Measurements from ENCODE around the gene ZFPL1. TPM values are rescaled to one million over a fixed set of nuclear protein-coding genes. Genes with fewer than 3 reads are reported as not detected.

Gene ZFPL1
- total RNA-seq, 1 donor from 2014 or later, result 46.2 TPM

GRCh38 chr11:65095974-65096806 lies 12.2 kb downstream of the ZFPL1 start, which contains the start of gene VPS51:
TSS of gene VPS51 (plus strand) at chr11:65096214. CDS start at chr11:65096251, 37 bp downstream.
- DNase-seq (ENCODE audit: low spot score in 2 of 2, unreplicated experiment in 2 of 2), result peak; percentile 69 to 86
- H3K27ac Mint-ChIP-seq, result peak within 1 kb of the TSS; percentile 98

GRCh38 chr11:65096926-65097325 lies 12.9 kb downstream of the ZFPL1 start:
- Mint-ChIP-seq H3K27me3 (ENCODE audit: low read depth) (no peaks in the 10 kb centered on the region), H3K27ac (peak overlapping the region; percentile 34)
- no peak for TF ChIP-seq CTCF (IDR thresholded peaks at IDR 0.05; ENCODE audit: unreplicated experiment)

More at GRCh38 chr11:65095974-65096806, 12.2 kb downstream of the ZFPL1 start, which contains the start of gene VPS51:
- Mint-ChIP-seq H3K9me3 (no peaks in the 10 kb centered on the region), H3K4me1 (peaks cover 8% of the 10 kb centered on the region), H3K36me3 (no peaks in the 10 kb centered on the region), H3K4me3 (peak within 1 kb of the TSS; percentile 89), H3K27me3 (ENCODE audit: low read depth) (no peaks in the 10 kb centered on the region)
- TF ChIP-seq CTCF (IDR thresholded peaks at IDR 0.05; ENCODE audit: unreplicated experiment), result no peak

GRCh38 chr11:65100674-65101350 lies 16.8 kb downstream of the ZFPL1 start:
- H3K36me3 Mint-ChIP-seq, result no peaks in the 10 kb centered on the region

More at GRCh38 chr11:65096926-65097325, 12.9 kb downstream of the ZFPL1 start:
- Mint-ChIP-seq H3K4me3 (peak overlapping the region; percentile 89), H3K4me1 (peaks cover 8% of the 10 kb centered on the region), H3K9me3 (no peaks in the 10 kb centered on the region), H3K36me3 (no peaks in the 10 kb centered on the region)
- DNase-seq (ENCODE audit: low spot score in 2 of 2, unreplicated experiment in 2 of 2), result no peak

GRCh38 chr11:65102142-65103095 lies 18.4 kb downstream of the ZFPL1 start:
- Mint-ChIP-seq H3K27ac (no peak overlapping the region), H3K4me1 (peaks cover 3% of the 10 kb centered on the region), H3K9me3 (no peaks in the 10 kb centered on the region), H3K27me3 (ENCODE audit: low read depth) (no peaks in the 10 kb centered on the region), H3K4me3 (no peak overlapping the region), H3K36me3 (no peaks in the 10 kb centered on the region)
- no peak for TF ChIP-seq CTCF (IDR thresholded peaks at IDR 0.05; ENCODE audit: unreplicated experiment)
- DNase-seq (ENCODE audit: low spot score in 2 of 2, unreplicated experiment in 2 of 2), result no peak

More at GRCh38 chr11:65100674-65101350, 16.8 kb downstream of the ZFPL1 start:
- Mint-ChIP-seq H3K9me3 (no peaks in the 10 kb centered on the region), H3K27ac (no peak overlapping the region), H3K4me3 (no peak overlapping the region), H3K4me1 (peaks cover 9% of the 10 kb centered on the region), H3K27me3 (ENCODE audit: low read depth) (no peaks in the 10 kb centered on the region)
- DNase-seq (ENCODE audit: low spot score in 2 of 2, unreplicated experiment in 2 of 2), result no peak
- peak; percentile 44 for TF ChIP-seq CTCF (IDR thresholded peaks at IDR 0.05; ENCODE audit: unreplicated experiment)

- no peak for TF ChIP-seq CTCF (IDR thresholded peaks at IDR 0.05; ENCODE audit: unreplicated experiment)
- Mint-ChIP-seq H3K27me3 (ENCODE audit: low read depth) (no peaks in the 10 kb centered on the region), H3K36me3 (no peaks in the 10 kb centered on the region), H3K4me1 (peaks cover 3% of the 10 kb centered on the region), H3K27ac (no peak overlapping the region), H3K9me3 (no peaks in the 10 kb centered on the region), H3K4me3 (no peak overlapping the region)
- DNase-seq (ENCODE audit: low spot score in 2 of 2, unreplicated experiment in 2 of 2), result no peak
Observed at GRCh38 chr11:65103476-65103875, 19.5 kb downstream of the ZFPL1 start.
